GM21515 (cell line): ENCODE results near the gene CD163.
A peak's percentile ranks its signal among the peaks of the same experiment; 100 is the strongest.
"Not testable (repeated sequence)": the region's sequence is repeated elsewhere in the genome, so short reads cannot be mapped to it uniquely, and the experiment has no call there.

ENCODE experiments used
- ATAC-seq: cut with Tn5 transposase; IDR thresholded peaks from one replicate; pipeline ENCODE4 v1.9.1; 2021; ENCODE audit not compliant: unreplicated experiment

Gene CD163

GRCh38 chr12:7503686-7504415 is at the start of gene CD163:
Gene CD163 (minus strand): TSS chr12:7503777. CDS start chr12:7503690, 87 bp downstream.
- no peak for ATAC-seq

- no peak for ATAC-seq
Observed at GRCh38 chr12:7542813-7543212, 39.2 kb upstream of the CD163 start.

- no peak for ATAC-seq
Observed at GRCh38 chr12:7542046-7542445, 38.5 kb upstream of the CD163 start.

GRCh38 chr12:7514416-7514815 is 10.8 kb upstream of the CD163 start:
- ATAC-seq, result no peak

GRCh38 chr12:7512553-7512952 is 9.0 kb upstream of the CD163 start:
- ATAC-seq, result no peak

GRCh38 chr12:7509793-7510470 is 6.4 kb upstream of the CD163 start:
- not testable (repeated sequence) for ATAC-seq

GRCh38 chr12:7502612-7503011 is 965 bp downstream of the CD163 start:
- ATAC-seq, result no peak

GRCh38 chr12:7501031-7501588 is 2.5 kb downstream of the CD163 start:
- no peak for ATAC-seq

- no peak for ATAC-seq
Observed at GRCh38 chr12:7499636-7500035, 3.9 kb downstream of the CD163 start.

GRCh38 chr12:7498809-7499208 is 4.8 kb downstream of the CD163 start:
- ATAC-seq, result no peak

- no peak for ATAC-seq
Observed at GRCh38 chr12:7497661-7498060, 5.9 kb downstream of the CD163 start.

- no peak for ATAC-seq
Observed at GRCh38 chr12:7496451-7496850, 7.1 kb downstream of the CD163 start.

GRCh38 chr12:7495136-7495535 is 8.4 kb downstream of the CD163 start:
- no peak for ATAC-seq

GRCh38 chr12:7493006-7493405 is 10.6 kb downstream of the CD163 start:
- ATAC-seq, result no peak

GRCh38 chr12:7486512-7486911 is 17.1 kb downstream of the CD163 start:
- no peak for ATAC-seq

- no peak for ATAC-seq
Observed at GRCh38 chr12:7485095-7485494, 18.5 kb downstream of the CD163 start.

GRCh38 chr12:7483343-7483742 is 20.2 kb downstream of the CD163 start:
- no peak for ATAC-seq

GRCh38 chr12:7479771-7480170 is 23.8 kb downstream of the CD163 start:
- ATAC-seq, result no peak

GRCh38 chr12:7472060-7472459 is 31.5 kb downstream of the CD163 start:
- no peak for ATAC-seq

- ATAC-seq, result peak; percentile 62
Observed at GRCh38 chr12:7460375-7461259, 43.0 kb downstream of the CD163 start.

GRCh38 chr12:7459973-7460372 is 43.6 kb downstream of the CD163 start:
- no peak for ATAC-seq
